ENCODE data around the gene PKP1.
A peak's percentile ranks its signal among the peaks of the same experiment; 100 is the strongest.
"Not testable (repeated sequence)": the region's sequence is repeated elsewhere in the genome, so short reads cannot be mapped to it uniquely, and the experiment has no call there.

Gene PKP1, protein sequence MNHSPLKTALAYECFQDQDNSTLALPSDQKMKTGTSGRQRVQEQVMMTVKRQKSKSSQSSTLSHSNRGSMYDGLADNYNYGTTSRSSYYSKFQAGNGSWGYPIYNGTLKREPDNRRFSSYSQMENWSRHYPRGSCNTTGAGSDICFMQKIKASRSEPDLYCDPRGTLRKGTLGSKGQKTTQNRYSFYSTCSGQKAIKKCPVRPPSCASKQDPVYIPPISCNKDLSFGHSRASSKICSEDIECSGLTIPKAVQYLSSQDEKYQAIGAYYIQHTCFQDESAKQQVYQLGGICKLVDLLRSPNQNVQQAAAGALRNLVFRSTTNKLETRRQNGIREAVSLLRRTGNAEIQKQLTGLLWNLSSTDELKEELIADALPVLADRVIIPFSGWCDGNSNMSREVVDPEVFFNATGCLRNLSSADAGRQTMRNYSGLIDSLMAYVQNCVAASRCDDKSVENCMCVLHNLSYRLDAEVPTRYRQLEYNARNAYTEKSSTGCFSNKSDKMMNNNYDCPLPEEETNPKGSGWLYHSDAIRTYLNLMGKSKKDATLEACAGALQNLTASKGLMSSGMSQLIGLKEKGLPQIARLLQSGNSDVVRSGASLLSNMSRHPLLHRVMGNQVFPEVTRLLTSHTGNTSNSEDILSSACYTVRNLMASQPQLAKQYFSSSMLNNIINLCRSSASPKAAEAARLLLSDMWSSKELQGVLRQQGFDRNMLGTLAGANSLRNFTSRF

DNA sequence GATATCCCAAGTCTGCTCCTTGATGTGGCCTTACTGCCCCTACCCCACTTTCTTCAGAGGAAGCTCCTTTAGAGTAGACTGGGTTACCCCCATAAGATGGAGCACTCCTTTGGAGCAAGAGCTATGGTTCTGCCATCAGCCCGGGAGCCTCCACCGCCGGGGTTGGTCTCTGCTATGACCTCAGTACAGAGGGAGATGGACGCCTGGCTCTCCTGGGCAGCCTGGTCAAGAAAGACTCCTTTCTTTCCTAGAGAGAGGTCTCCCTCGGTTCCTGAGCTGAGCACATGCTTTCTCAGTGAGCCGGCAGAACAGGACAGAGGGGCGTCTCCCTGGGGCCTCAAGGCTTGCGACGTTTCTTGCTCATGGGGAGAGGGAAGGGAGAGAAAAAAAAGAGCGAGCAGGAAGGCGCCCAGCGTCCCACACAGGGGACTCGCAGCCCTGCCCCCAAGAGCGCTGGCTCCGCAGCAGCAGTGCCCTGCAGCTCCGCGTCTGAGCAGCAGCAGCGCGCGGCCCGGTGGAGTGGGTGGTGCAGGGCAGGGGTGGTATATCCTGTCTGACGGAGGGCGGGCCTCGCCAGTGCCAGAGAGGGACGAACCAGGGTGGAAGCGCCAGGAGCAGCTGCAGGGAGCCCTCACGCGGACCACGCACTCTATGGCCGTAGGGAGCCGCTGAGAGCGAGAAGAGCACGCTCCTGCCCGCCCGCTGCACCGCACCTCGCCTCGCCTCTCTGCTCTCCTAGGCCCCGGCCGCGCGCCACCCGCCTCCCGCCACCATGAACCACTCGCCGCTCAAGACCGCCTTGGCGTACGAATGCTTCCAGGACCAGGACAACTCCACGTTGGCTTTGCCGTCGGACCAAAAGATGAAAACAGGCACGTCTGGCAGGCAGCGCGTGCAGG lies at the start of gene PKP1:
TSS of gene PKP1 (plus strand) at position 576 of the 899 bp plus-strand sequence. CDS start at position 773, 197 bp downstream.
- no peak for DNase-seq

DNA sequence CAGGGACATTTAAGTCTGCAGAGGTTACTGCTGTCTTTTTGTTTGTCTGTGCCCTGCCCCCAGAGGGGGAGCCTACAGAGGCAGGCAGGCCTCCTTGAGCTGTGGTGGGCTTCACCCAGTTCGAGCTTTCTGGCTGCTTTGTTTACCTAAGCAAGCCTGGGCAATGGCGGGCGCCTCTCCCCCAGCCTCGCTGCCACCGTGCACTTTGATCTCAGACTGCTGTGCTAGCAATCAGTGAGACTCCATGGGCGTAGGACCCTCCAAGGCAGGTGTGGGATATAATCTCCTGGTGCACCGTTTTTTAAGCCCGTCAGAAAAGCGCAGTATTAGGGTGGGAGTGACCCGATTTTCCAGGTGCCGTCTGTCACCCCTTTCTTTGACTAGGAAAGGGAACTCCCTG lies 43.7 kb upstream of the PKP1 start:
- DNase-seq: not testable (repeated sequence)

DNA sequence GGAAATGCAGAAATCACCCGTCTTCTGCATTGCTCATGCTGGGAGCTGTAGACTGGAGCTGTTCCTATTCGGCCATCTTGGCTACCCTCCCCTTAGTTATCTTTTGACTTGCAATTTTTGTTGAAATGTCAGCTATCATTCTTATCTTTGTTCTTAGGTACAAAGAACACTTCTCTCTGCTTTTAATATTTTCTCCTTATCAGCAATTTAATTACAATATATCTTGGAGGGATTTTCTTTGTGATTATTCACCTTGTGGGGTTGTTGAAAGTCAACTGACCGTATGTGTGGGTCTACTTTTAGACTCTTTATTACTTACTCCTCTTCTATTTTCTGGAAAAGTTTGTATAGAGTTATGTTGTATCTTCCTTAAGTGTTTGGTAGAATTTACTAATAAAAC lies 43.1 kb upstream of the PKP1 start:
- no peak for DNase-seq

DNA sequence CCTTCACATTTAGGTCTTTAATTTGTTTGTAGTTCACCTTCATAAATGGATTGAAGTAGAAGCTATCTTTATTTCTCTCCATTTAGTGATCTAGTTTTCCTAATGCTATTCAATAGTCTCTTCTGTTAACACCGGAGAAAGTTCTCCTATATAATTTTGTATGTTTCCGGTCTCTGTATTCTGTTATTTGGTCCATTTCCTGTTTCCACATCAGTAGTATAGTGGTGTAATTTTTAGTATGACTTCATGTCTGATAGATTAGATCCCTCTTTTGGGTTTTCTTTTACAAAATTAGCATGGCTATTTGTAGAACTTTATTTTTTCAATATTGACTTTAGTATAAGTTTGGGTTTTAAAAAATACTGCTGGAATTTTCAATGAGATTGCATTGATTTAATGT lies 41.6 kb upstream of the PKP1 start:
- DNase-seq: no peak

DNA sequence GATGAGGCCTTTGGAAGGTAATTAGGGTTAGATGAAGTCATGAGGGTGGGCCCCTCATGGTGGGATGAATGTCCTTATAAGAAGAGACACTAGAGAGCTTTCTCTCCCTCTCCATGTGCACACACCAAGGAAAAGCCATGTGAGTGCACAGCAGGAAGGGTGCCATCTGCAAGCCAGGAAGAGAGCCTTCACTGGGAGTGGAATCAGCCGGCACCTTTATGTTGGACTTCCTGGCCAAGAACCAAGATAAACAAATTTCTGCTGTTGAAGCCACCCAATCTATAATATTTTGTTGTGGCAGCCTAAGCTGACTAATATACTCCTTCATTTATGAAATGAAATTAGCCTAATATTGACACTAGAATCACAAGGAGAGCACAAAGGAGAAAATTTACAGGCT lies 38.2 kb upstream of the PKP1 start:
- no peak for DNase-seq

DNA sequence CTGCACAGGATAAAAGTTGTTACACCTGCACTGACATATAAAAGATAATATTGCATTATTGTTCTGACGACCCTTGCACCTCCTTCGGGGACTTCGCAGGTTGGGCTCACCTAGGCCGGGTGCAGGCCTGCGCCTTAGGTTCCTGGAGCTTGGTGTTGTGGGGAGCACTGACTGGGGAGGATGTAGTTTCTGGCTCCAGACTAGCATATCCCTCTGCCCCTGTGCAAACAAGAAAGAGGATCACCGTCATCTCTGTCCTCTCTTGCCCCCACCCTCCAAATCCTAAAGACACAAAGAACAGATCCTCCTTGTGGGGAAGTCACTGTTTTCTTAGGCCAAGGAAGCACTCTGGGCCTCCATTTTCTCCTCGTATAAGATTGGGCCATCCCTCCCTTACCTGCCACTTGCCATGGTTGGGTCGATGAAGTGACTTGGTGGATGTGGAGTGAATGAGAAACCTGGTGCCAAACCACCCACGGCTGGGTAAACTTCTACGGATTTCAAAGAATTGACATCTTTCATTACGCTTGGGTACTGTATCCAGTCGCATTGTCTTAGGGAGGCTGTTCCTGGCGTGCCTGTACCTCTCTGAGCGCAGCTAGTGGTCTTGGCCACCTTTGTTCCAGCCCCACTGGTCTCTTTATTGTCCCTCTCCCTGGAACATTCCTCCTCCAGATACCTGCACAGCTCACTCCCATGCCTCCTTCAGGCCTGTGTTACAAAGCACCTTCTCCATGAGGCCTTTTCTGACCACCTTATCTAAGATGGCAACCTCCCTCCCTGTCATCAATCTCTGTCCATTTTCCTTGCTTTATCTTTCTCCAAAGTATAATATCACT lies 34.4 kb upstream of the PKP1 start:
- no peak for DNase-seq

DNA sequence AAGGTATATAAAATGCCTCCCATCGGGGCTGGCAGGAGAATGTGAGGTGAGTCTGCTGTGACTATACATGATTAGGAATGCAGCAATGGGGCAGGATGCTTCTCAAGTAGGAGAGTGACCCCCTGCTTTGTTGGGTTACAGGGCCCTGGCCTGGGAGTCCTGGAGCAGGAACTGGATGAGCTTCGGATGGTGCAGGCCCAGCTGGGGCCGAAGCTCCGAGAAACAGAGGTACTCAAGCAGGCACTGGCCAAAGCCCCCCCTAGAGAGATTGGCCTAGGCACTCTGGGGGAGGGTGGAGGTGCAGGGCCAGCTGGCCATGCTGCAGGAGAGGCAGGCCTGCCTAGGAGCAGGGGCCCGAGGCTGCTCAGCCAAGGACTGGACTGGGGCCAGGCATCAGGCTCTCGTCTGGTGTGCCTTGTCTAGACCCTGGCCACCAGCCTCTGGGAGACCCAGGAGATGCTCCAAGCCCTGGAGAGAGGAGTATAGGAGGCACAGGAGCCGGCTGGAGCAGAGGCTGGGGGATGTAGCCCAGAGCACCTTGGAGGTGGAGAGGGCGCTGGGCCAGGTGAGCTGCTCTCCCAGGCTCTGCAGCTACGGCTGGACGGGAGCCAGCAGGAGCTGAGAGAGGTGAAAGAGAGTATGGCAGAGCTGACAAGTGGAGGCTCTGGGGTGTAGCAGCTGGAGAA lies 32.8 kb upstream of the PKP1 start:
- no peak for DNase-seq

DNA sequence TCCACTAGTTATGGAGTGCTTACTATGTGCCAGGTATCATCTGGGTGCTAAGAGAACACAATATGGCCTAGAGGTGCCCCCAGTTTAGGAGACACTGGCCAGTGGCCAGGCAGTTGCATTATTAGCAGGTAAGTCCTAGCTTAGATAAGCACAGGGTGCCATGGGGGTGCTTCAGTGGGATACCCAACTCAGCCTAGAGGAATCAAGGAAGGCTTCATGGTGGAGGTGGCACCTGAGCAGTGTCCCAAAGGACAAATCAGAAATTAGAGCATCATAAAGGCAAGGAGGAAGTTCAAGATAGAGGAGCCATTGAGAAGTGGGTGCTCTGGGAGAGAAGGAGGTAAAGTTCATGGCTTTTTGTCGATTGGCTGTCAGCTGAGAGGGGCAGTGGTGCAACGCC lies 31.9 kb upstream of the PKP1 start:
- DNase-seq: no peak

DNA sequence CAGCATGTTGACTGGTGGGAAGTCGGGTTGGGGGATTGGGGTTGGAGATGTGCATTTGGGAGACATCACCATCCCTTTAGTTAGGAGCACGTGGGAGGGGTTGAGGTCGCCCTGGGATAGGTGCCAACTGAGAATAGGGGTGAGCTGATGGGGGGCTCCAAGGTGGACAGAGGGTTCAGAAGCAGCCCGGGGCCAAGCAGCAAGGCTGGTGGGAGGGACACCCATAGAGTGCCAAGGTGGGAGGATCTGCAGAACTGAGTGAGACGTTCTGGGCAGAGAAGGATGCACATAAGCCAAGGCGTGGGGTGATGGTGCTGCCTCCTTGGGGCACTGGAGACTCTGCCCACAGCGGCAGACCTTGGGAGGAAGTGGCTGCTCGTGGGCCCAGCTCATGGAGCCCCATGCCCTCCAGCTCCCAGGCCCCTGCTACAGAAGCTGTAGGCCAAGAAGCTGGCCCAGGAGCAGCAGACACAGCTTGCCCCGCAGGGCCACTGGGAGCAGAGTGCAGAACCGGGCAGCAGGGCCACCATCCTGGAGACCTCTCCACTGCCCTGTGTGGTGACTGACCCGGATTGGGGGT lies 31.4 kb upstream of the PKP1 start:
- no peak for DNase-seq

DNA sequence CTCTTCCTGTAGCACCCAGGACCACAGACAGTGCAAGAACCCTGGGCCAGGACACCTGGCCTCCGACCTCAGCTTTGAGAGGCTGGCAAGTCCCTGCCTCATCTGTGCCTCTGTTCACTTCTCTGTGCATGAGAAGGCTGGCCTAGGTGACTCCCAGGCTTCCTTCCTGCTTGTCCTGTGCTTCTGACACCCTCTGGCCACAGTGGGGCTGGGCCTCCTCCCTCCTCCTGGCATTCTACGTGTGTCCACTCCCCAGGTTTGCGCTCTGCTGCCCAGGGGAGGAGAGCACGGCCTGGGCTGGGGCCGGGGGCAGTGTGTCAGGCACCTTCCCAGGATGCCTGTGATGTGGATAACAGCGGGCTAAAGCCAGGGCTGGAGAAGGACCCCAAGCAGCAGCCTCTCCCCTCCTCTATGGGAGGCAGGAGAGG lies 30.3 kb upstream of the PKP1 start:
- no peak for DNase-seq

DNA sequence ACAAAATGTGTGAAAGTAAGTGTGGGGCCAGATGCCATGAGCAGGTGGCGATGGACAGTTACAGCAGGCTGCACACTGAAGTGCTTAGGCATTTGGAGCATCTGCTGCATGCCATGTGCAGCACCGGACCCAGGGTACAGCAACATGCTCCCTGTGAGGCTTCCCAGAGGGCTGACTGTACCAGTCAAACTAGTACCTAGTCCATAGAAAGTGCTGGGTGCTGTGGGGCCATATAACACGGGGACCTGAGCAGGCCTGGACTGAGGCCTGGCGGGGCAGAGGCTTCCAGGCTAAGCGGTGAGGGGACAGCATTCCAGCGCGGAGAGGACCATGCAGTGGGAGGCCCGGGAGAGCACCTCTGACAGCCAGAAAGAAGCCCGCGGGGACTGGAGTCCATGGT lies 29.9 kb upstream of the PKP1 start:
- no peak for DNase-seq

DNA sequence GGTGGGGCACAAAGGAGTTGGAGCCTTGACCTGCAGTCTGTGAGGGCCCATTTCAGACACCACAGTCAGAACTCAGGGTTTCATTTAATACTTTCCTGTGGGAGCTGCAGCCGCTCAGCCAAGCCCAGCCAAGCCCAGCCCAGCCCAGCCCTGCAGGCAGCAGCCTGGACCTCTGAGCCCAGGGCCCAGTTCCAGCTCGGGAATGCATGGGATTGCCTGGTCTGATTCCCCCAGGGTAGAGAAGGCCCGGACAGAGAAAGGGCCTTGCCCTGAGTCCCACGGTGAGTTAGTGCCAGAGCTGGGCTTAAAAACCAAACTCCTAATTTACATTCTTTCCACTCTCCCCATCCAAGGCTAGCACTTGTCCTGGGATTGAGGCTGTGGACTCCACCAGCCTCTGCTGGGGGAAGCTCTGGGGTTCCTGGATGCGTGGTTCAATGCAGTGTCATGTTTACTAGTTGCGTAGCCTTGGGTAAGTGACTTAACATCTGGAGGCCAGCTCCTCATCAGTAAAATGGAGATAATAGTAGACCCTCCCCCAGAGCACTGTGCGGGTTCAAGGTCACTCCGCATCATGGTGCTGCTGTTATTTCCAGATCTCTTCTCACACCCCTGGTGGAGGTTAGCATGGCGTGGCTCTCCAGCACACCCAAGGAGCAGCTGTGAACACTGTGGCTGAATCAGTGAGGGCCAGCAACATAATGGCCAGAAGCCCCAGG lies 29.2 kb upstream of the PKP1 start:
- no peak for DNase-seq

DNA sequence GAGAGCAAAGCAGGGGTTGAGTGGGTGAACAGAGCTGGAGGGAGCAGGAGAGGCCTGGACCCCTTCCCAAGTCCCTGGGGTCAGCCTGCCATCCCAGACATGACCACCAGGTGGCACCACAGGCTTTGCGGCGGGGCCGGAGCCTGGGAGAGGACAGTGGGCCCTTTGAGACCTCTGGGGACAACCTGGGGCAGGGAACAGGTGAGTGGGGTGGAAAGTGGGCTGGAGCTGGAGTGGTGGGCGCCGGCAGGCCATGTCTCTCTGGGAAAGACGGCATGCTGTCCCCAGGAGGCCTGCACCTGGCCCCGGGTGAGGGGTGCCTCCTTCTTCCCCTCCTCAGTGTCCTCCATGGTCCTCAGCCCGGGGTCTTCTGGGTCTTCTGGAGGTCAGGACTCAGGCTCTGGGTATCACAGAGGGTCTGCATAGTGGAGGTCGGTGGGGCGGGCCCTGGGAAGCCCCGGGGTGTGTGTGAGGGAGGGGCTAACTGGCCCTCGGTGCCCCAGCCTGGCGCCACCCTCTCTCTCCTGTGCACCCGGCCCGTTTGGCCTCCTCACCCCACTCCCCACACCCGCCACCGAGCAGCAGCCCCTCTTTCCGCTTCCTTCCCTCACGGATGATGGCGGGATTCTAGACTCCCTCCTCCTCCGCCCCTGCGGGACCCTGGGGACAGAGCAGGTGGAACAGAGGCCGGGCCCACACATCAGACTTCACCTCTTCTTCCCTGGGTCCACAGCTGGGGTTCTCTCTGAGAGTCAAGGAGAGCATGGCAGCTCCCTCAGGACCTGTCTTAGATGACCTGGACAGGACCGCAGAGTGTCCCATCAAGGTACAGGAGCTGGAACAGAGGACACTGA lies 28.5 kb upstream of the PKP1 start:
- peak; percentile 65 for DNase-seq

DNA sequence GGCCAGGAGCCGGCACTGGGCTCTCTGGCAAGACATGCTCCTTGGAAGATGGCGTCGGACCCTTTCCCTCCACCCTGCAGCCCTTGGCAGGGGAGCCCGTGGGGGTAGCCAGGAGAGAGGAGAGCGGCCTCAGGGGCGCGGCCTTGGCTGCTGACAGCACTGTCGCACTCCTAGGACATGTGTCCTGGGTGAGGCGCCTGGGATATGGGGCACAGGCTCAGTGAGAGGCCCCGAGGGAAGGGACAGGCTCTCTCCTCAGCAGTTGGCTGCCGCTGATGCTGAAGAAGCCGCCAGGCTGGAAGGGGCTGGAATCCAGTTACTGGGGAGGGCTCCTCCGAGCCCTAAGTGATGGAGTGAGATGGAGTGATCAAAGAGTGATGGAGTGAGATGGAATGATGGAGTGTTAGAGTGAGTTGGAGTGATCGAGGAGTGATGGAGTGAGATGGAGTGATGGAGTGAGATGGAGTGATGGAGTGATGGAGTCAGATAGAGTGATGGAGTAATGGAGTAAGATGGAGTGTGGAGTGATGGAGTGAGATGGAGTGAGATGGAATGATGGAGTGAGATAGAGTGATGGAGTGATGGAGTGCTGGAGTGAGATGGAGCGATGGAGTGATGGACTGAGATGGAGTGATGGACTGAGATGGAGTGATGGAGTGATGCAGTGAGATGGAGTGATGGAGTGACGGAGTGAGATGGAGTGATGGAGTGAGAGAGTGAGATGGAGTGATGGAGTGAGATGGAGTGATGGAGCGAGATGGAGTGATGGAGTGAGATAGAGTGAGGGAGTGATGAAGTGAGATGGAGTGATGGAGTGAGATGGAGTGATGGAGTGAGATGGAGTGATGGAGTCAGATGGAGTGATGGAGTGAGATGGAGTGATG lies 27.6 kb upstream of the PKP1 start:
- no peak for DNase-seq

DNA sequence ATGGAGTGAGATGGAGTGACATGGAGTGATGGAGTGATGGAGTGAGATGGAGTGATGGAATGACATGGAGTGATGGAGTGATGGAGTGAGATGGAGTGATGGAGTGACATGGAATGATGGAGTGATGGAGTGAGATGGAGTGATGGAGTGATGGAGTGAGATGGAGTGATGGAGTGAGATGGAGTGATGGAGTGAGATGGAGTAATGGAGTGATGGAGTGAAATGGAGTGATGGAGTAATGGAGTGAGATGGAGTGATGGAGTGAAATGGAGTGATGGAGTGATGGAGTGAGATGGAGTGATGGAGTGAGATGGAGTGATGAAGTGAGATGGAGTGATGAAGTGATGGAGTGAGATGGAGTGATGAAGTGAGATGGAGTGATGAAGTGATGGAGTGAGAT lies 25.2 kb upstream of the PKP1 start:
- DNase-seq: not testable (repeated sequence)

DNA sequence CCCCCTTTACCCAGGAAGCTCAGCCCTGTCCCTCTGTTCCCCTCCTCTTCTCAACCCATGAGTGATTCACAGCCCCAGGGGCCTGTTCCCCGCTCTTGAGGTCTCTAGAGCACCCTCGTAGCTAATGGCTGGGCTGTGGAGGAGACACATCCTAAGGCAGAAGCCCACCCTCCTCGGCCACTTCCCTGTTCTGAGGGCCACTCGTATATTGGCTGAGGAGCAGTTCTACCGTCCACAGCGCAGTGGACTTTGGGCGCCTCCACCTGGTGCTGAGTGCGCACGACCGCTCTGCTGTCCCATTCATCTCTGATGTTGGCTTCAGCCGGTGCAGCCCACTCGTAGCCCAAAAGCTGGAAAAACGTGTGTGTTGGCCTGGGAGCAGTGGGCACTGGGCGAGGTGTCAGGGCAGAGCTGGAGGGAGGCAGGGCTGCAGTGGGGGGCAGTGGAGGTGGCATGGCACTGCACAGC lies 24.5 kb upstream of the PKP1 start:
- DNase-seq: no peak

DNA sequence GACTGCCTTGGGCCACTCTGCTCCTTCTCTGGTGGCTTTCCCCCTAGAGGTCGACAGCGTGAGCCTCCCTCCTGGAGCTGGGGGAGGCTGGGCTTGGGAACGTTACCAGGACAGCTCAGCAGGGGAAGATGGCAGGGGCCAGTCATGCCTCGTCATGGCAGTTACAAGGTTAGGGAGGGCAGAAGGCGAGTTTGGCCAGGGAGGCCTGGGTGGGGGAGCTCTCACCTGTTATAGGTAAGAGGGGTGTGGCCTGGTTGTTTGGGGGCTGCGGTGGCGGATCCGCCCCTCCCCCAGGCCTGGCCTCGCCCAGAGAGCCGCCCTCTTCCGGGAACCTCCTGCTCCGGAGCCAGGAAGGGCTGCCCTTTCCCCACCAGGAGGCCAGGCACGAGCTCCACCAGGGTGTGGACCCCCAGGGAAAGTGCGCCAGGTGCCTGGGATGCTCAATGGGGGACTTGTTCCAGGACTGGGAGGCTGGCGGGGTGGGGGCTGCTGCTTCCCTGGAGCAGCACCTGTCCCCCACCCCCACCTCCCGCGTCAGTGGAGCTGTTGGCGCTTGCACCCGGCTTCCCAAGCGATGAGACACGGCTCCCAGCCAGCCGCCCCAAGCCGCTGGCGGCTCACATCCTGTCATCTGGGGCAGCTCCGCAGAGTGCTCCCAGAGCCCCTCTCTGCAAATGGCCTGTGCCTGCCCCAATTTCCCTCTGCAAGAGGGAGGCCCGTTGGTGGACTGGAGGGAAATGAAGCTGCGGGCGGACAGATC lies 23.6 kb upstream of the PKP1 start:
- DNase-seq: no peak

DNA sequence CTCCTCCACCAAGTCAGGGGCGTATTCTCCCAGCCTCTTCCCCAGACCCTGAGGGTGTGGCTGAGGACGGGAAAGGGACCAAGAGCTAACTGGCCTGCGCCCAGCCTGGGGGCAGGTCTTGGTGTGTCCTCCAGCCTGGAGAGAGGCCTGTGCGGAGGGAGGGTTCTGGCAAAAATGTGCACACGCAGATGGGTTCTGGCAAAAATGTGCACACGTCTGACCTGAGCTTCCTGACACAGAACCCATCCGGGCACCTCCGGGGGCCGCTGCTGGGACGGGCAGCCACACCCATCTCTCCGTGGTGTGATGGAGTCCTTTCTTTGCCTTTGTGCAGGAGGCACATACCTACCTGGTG lies 23.1 kb upstream of the PKP1 start:
- DNase-seq: no peak

Data from stimulated activated CD4-positive, alpha-beta T cell treated with anti-CD3 and anti-CD28 coated beads, Interleukin-4, amount 100 ng/mL, for 24 hours (primary cell).